ENCODE measurements around the gene USP38. TPM values are rescaled to one million over a fixed set of nuclear protein-coding genes. Genes with fewer than 3 reads are reported as not detected.
"Not testable (repeated sequence)": the region's sequence is repeated elsewhere in the genome, so short reads cannot be mapped to it uniquely, and the experiment has no call there.

The USP38 gene
- total RNA-seq, 1 donor from 2014 or later, result 20.0 TPM

DNA sequence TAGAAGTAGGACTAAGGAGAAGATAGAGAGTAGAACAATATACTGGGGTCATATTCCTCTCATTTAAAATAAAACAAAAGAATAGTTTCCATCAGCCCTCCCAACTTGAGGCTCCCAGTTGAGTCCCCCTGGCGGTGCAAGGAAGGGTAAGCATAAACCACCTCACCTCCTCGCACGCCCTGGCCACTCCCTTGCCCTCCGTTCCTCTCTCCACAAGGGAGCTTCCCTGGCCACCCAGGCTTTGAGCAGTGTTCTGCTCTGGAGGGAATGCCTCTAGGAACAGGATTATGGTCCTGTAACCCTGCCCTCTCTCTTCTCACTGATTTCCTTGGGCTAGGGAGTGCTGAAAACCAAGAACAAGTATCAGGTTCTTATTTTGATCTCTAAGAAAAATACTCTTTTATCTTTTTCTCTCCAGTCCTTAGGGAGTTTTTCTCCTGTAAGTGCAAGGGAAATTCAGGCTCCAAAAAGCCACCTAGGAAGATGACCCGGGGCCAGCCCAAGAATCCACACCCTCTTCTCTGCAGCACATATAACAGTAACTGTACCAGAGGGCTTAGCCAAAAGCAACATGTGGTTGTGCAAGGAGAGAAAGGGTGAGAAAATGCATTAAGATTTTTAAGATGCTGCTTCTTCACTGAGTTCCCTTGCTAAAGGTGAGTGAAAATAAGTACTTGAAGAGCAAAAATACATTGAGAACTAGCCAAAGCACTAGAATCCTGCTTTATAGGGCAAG is 69.9 kb downstream of the USP38 start:
- FAIRE-seq, result no peak
- DNase-seq (ENCODE audit: low spot score in 2 of 2), result no peak

DNA sequence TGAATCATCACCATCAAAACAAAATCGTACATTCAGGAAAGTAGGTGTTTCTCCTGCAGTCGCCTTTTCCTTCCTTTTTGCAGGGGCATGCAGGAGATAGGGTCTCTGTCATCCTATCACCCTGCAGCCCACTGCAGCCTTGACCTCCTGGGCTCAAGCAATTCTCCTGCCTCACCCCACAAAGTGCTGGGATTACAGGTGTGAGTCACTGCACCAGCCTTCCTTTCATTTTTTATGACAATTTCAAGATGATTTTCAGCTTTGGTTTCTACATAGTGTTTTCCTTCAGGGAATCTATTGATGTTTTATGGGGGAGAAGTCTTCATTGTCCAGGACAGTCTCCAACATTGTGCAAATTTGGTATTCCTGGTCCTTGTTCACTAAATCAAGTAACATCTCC is 71.7 kb downstream of the USP38 start:
- no peak for FAIRE-seq
- DNase-seq (ENCODE audit: low spot score in 2 of 2), result no peak

DNA sequence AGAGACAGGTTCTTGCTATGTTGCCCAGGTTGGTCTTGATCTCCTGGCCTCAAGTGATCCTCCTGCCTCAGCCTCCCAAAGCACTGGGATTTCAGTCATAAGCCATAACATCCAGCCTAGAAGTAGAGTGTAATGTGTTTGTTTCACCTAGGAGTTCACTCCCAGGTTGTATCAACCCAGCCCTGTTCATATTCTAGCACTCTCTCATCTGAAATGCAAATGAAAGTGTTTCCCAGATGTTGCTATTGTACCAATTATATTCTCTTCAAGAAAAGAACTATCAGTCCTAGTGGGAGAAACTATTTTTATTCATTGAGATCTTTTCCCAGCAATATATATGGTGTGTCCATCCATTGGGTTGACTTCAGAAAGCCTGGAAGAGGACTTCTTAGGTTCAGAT is 72.6 kb downstream of the USP38 start:
- FAIRE-seq (no peak), DNase-seq (ENCODE audit: low spot score in 2 of 2) (no peak)

DNA sequence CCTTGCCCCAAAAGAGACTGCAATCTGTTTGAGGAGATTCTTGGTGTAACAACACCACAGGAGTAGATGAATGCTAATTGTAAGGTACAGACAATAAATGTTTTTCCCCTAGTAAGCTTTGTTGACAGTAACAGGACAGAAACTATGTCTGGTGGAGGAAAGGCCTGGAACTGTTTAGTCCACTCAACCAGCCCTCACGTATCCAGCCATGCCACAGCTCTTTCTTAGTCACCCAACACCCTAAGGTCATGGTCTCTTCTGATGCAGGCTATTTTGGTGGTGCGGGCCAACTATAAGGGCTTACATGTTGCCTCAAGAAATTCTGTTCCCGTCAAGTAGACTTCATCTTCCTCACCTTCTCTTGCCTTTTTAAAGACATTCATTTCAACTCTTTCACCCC is 76.0 kb downstream of the USP38 start:
- no peak for DNase-seq (ENCODE audit: low spot score in 2 of 2)
- FAIRE-seq, result no peak

DNA sequence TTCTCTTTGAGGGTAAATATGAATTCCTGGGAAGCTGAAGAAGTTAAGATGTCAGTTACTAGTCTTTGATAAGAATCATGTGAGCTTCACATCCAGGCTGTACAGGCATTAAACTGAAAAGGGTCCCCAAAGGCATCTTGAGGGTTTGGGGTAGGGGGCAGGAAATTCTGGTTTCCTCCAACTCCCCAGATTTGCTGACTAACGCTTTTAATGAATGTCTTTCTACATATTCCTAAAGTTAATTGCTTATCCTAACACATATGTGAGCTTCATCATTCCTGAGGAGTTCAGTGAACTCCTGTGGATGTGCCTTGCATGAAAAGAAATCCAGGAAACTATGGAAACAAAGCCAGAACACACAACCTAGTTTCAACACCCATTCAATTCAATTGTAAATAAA is 78.1 kb downstream of the USP38 start:
- FAIRE-seq, result no peak
- DNase-seq (ENCODE audit: low spot score in 2 of 2), result no peak

DNA sequence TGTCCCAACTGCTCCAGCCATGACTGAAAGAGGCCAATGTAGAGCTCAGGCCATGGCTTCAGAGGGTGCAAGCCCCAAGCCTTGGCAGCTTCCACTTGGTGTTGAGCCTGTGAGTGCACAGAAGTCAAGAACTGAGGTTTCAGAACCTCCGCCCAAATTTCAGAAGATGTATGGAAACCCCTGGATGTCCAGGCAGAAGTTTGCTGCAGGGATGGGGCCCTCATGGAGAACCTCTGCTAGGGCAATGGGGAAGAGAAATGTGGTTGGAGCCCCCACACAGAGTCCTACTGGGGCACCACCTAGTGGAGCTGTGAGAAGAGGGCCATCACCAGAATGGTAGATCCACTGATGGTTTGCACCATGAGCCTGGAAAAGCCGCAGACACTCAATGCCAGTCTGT is 83.0 kb downstream of the USP38 start:
- not testable (repeated sequence) for FAIRE-seq; DNase-seq (ENCODE audit: low spot score in 2 of 2)

DNA sequence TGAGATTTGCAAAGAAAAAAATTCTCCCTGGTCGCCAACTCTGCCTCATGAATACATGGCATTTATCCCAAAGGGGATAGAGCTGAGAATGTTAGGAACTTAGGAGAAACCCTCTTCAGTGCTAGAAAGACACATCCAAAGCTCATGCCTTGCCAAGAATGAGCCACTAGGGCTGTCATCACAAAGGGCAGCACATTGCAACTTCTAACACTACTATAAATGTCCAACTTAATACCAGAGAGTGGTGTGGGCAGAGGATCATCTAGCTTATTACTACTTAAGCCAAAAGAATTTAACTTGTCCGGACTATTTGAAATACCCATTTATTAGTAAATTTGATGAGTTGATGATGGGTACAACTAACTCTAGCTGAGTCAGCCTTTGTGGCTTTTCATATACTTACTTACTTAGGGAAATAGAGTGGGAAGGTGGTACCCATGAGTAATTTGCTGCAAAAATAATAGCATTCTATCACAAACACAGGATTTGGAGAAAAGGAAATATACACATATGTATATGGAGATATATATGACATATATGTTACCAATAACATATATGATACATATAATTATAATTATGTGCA is 85.6 kb downstream of the USP38 start:
- DNase-seq (ENCODE audit: low spot score in 2 of 2) (no peak), FAIRE-seq (peak; percentile 50)

Other genes starting within 250 kb of the USP38 start
- 15.5 TPM for gene GAB1, start 152.0 kb downstream of the USP38 start, total RNA-seq